ENCODE results near the gene PPP4R2. TPM values are rescaled to one million over a fixed set of nuclear protein-coding genes. Genes with fewer than 3 reads are reported as not detected.
"Not testable (repeated sequence)": the region's sequence is repeated elsewhere in the genome, so short reads cannot be mapped to it uniquely, and the experiment has no call there.

PPP4R2 gene
- total RNA-seq, 1 experiment from 2014 or later, result 93.8 TPM

GRCh38 chr3:72973786-72974185 lies 22.8 kb upstream of the PPP4R2 start:
- in situ Hi-C loops (cut with HindIII; ENCODE audit: low sequenced_read_pairs), result no loop called here
- no peak for DNase-seq (ENCODE audit: low spot score)

GRCh38 chr3:72974956-72975355 lies 21.7 kb upstream of the PPP4R2 start:
- no peak for DNase-seq (ENCODE audit: low spot score)
- in situ Hi-C loops (cut with HindIII; ENCODE audit: low sequenced_read_pairs), result no loop called here

- in situ Hi-C loops (cut with HindIII; ENCODE audit: low sequenced_read_pairs), result no loop called here
Measured at GRCh38 chr3:72976281-72976741, 20.3 kb upstream of the PPP4R2 start.

GRCh38 chr3:72977060-72977808 lies 19.4 kb upstream of the PPP4R2 start:
- in situ Hi-C loops (cut with HindIII; ENCODE audit: low sequenced_read_pairs), result no loop called here
- DNase-seq (ENCODE audit: low spot score), result no peak

More at GRCh38 chr3:72976281-72976741, 20.3 kb upstream of the PPP4R2 start:
- DNase-seq (ENCODE audit: low spot score), result no peak

GRCh38 chr3:72982609-72983366 lies 13.8 kb upstream of the PPP4R2 start:
- DNase-seq (ENCODE audit: low spot score), result no peak
- in situ Hi-C loops (cut with HindIII; ENCODE audit: low sequenced_read_pairs), result no loop called here

- no peak for DNase-seq (ENCODE audit: low spot score)
- in situ Hi-C loops (cut with HindIII; ENCODE audit: low sequenced_read_pairs), result no loop called here
Measured at GRCh38 chr3:72985576-72985975, 11.0 kb upstream of the PPP4R2 start.

- in situ Hi-C loops (cut with HindIII; ENCODE audit: low sequenced_read_pairs), result no loop called here
- DNase-seq (ENCODE audit: low spot score), result no peak
Measured at GRCh38 chr3:72990701-72991395, 5.8 kb upstream of the PPP4R2 start.

- no peak for DNase-seq (ENCODE audit: low spot score)
- in situ Hi-C loops (cut with HindIII; ENCODE audit: low sequenced_read_pairs), result no loop called here
Measured at GRCh38 chr3:72991522-72991921, 5.1 kb upstream of the PPP4R2 start.

GRCh38 chr3:72993391-72993790 lies 3.2 kb upstream of the PPP4R2 start:
- DNase-seq (ENCODE audit: low spot score), result no peak
- in situ Hi-C loops (cut with HindIII; ENCODE audit: low sequenced_read_pairs), result no loop called here

GRCh38 chr3:72995337-72995736 lies 1.3 kb upstream of the PPP4R2 start:
- in situ Hi-C loops (cut with HindIII; ENCODE audit: low sequenced_read_pairs), result no loop called here
- DNase-seq (ENCODE audit: low spot score), result no peak

- DNase-seq (ENCODE audit: low spot score), result no peak
- in situ Hi-C loops (cut with HindIII; ENCODE audit: low sequenced_read_pairs), result no loop called here
Measured at GRCh38 chr3:72996121-72996472, 514 bp upstream of the PPP4R2 start.

- peak; percentile 44 for DNase-seq (ENCODE audit: low spot score)
- in situ Hi-C loops (cut with HindIII; ENCODE audit: low sequenced_read_pairs), result no loop called here
Measured at GRCh38 chr3:72997421-72997961, 880 bp downstream of the PPP4R2 start.

- in situ Hi-C loops (cut with HindIII; ENCODE audit: low sequenced_read_pairs), result no loop called here
- DNase-seq (ENCODE audit: low spot score), result no peak
Measured at GRCh38 chr3:72998466-72998865, 1.9 kb downstream of the PPP4R2 start.

GRCh38 chr3:72999951-73000350 lies 3.3 kb downstream of the PPP4R2 start:
- in situ Hi-C loops (cut with HindIII; ENCODE audit: low sequenced_read_pairs), result no loop called here

GRCh38 chr3:73003050-73003449 lies 6.4 kb downstream of the PPP4R2 start:
- in situ Hi-C loops (cut with HindIII; ENCODE audit: low sequenced_read_pairs), result not testable (repeated sequence)

More at GRCh38 chr3:72999951-73000350, 3.3 kb downstream of the PPP4R2 start:
- no peak for DNase-seq (ENCODE audit: low spot score)

GRCh38 chr3:73004316-73004715 lies 7.7 kb downstream of the PPP4R2 start:
- in situ Hi-C loops (cut with HindIII; ENCODE audit: low sequenced_read_pairs), result no loop called here
- no peak for DNase-seq (ENCODE audit: low spot score)

More at GRCh38 chr3:73003050-73003449, 6.4 kb downstream of the PPP4R2 start:
- DNase-seq (ENCODE audit: low spot score), result not testable (repeated sequence)

GRCh38 chr3:73007992-73008712 lies 11.5 kb downstream of the PPP4R2 start:
- in situ Hi-C loops (cut with HindIII; ENCODE audit: low sequenced_read_pairs), result no loop called here

GRCh38 chr3:73009008-73009407 lies 12.4 kb downstream of the PPP4R2 start:
- DNase-seq (ENCODE audit: low spot score), result no peak
- in situ Hi-C loops (cut with HindIII; ENCODE audit: low sequenced_read_pairs), result no loop called here

More at GRCh38 chr3:73007992-73008712, 11.5 kb downstream of the PPP4R2 start:
- DNase-seq (ENCODE audit: low spot score), result no peak

- in situ Hi-C loops (cut with HindIII; ENCODE audit: low sequenced_read_pairs), result no loop called here
- DNase-seq (ENCODE audit: low spot score), result no peak
Measured at GRCh38 chr3:73009750-73010149, 13.1 kb downstream of the PPP4R2 start.
